HG03108 (cell line): Measurements from ENCODE around the gene RAD52.
"Not testable (repeated sequence)": the region's sequence is repeated elsewhere in the genome, so short reads cannot be mapped to it uniquely, and the experiment has no call there.

Experiments used
- ATAC-seq: cut with Tn5 transposase; IDR thresholded peaks from one replicate; pipeline ENCODE4 v1.9.1; 2021; ENCODE audit warnings: moderate library complexity; ENCODE audit not compliant: unreplicated experiment

Gene RAD52

DNA sequence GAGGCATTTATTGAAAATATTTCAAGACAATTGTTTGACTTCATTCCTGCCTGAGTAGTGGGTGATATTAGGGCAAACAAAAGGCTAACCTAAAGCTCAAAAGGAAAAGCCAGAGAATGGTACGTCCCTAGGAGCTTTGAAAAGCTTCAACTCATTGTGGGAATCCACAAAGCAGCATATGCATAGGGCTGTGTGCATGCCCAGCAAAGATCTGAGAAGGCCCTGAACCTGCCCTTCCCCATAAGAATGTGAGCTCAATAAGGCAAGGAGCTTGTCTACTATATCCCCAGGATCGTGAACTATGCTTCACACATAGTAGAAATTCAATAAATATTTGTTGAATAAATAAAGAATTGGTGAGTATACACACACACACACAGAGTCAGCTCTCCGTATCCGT is 19.1 kb upstream of the RAD52 start:
- no peak for ATAC-seq

DNA sequence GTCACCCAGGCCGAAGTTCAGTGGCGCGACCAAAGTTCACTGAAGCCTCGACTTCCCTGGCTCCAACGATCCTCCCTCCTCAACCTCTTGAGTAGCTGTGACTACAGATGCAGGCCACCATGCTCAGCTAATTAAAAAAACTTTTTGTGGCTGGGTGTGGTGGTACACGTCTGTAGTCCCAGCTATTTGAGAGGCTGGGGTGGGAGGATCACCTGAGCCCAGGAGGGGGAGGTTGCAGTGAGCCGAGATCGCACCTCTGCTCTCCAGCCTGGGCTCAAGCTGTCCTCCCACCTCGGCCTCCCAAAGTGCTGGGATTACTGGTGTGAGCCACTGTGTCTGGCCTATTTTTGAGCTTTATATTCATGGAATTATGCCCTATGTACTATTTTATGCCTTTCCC is 18.1 kb upstream of the RAD52 start:
- ATAC-seq = no peak

DNA sequence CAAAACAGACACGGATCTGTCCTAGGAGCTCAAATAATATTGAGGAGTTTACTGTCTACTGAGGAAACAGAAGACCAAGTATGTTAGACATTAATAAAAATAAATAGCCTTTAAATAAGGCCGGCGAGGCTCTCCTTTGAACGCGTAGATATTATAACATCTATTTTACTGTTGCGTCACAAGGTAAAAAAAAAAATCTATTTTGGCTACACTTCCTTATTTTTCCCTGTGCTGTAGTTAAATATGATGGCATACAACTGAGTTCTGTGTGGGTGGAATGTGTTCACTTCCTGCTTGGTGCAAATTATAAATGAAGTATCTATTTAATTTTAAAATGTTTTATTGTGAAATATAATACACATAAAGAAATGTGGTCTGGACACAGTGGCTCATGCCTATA is 17.2 kb upstream of the RAD52 start:
- no peak for ATAC-seq

DNA sequence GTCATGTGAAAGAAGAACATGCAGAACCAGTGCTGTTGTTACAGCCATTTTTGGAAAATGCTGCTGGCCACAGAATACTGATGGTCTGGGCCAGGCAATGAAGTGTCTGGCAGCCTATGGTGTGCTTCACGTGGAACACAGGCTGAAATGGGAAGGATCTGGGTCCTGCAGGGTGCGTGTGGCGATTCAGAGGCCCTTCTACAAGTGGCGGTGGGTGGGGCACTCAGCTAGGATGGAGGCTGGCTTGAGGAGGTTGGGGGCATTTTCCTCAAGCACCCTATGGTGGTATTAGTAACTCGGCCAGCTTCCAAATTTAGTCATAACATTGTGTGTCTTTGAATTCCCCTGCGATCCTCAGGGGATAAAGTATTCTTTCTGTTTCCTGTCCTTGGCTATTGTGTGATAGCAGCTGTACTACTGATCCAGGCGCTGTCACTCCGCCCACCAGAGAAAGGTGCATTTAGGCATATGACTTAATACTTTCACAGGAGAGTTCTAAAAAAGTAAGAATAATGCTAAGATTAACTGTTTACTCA is 9.2 kb upstream of the RAD52 start:
- peak; percentile 74 for ATAC-seq

DNA sequence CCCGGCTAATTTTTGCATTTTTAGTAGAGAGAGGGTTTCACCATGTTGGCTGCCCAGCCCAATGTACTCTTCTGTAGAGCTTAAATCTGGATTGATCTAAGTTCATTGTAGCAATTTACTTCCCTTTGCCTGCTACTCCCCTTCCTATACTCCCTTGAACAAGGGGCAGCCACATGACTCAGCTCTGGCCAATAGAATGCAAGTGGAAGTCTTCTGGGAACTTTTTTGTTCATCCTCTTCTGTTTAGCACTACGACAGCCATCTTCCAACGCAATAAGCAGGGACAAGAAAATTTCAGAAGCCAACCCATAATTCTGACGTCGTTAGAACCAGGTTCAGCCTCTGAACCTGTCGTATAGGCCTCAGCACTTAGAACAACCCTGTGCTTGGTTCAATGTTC is 6.4 kb upstream of the RAD52 start:
- ATAC-seq = no peak

DNA sequence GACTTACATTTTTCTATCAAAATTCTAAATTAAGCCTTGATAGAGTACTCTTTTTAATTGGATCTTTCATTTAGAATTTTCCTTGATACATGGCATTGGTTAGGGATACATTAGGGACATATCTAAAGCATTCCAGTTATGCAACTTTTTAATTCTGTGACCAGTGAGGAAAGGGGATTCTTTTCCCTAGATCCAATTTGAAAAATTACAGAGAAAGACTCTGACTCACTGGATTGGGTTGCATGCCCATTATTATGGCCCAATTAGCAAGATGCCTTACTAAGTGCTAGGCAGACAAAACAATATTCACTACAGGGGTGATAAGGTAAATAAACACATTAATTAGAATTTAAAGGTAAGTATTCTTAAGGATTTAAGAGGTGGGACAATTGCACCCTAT is 5.2 kb upstream of the RAD52 start:
- no peak for ATAC-seq

DNA sequence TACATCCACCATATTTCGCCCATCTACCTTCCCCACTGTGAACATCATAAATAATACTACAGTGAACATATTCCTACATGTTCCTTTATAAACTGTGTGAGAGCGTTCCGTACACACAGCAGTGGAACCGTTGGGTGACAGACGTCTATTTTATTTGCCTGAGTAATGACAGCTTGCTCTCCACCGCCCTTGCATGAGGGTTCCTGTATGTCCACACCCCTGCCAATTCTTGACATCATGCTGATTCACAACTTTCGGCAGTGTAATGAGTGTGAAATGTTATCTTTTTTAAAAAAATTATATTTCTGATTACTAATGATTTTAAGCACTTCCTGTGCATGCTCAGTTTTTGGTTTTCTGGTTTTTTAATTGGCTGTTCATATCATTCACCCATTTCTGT is 4.3 kb upstream of the RAD52 start:
- no peak for ATAC-seq

DNA sequence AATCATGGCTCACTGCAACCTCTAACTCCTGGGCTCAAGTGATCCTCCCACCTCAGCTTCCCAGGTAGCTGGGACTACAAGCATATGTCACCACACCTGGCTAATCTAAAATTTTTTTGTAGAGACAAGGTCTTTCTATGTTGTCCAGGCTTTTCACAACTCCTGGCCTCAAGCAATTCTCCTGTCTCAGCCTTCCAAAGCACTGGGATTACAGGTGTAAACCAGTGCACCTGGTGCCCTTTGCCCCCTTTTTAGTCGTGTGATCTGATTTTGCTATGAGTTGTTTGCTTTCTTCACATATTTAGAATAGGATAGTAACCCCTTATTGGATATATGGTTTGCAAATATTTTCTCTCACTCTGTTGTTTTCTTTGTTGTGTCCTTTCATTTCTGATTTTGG is 1.7 kb upstream of the RAD52 start:
- no peak for ATAC-seq

DNA sequence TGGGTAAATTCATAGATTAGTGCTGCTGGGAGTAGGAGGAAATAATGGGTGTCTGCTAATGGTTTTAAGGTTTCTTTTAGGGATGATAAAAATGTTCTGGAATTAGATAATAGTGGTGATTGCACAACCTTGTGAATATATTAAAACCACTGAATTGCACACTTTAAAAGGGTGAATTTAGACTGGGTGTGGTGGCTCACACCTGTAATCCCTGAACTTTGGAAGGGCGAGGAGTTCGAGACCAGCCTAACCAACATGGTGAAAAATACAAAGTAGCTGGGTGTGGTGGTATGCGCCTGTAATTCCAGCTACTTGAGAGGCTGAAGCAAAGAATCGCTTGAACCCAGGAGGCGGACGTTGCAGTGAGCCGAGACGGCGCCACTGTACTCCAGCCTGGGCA is 1.3 kb downstream of the RAD52 start:
- ATAC-seq = no peak

DNA sequence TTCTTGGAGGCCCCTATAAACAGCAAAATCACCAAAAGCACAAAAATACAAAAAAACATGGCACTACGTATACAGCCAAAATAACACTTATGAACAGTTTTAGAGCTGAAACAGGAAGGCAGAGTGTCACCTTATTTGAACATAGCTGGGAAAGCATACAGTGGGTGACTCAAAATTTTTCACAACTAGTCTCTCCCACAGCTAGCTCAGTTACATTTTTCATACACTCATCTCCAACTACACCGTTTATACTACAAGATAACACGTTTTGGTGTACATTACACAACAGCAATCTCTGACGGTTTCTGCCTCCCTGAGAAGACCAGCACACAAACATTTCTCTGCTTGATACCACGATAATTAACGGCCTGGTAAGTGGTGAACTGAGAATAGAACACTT is 2.9 kb downstream of the RAD52 start:
- no peak for ATAC-seq

DNA sequence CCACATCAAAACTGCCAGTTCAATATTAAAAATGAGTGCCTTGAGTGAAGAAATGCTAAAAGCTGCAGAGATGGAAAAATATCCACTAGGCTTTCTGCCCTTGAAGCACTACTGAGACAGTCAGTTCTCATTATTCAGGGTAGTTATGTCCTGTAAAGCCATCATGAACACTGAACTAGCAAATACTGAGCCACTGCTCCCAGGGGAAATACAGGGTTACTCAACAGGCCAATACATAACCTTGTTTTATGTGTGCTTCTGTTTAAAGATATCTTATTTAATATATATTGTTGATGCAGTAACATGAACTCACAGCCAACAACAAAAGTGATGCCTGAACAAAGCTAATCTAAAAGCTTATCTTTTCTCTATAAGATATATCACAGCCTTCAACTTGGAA is 3.3 kb downstream of the RAD52 start:
- ATAC-seq = no peak

DNA sequence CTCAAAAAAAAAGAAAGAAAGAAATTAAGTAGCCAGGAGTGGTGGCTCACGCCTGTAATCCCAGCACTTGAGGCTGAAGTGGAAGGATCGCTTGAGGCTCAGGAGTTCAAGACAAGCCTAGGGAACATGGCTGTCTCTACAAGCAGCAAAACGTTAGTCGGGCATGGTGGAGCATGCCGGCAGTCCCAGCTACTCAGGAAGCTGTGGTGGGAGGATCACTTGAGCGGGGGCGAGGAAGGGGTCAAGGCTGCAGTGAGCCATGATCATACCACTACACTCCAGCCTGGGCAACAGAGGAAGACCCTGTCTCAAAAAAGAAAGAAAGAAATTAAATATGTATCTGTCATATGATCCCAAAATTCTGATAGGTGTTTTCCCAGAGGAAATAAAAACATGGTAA is 5.3 kb downstream of the RAD52 start:
- no peak for ATAC-seq

DNA sequence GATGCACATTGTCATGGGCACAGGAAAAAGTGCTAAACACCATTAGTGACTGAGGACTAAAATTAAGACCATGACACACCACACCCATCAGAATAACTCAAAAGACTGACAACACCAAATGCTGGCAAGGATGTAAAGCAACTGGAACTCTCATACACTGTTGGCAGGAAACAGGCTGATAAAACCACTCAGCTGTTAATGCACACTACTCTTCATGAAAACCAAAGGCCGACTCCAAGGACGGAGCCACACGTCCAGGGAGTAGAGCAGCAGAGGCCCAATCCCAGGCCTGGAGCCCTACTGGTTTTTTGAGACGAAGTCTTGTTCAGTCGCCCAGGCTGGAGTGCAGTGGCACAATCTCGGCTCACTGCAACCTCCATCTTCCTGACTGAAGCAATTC is 6.4 kb downstream of the RAD52 start:
- no peak for ATAC-seq

DNA sequence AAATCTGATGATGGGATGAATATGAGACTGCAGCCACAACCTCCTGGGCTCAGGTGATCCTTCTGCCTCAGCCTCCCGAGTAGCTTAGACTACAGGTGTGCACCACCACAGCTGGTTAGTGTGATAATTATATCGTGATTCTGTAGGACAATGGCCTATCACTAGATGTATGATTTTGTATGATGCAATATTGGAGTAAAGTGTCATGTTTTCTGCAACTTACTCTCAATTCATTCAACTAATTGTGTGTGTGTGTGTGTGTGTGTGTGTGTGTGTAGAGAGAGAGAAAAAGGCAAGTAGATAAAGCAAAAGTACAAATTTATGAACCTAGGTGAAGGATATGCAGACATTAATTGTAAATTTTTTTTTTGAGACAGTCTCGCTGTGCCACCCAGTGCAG is 10.7 kb downstream of the RAD52 start:
- no peak for ATAC-seq

DNA sequence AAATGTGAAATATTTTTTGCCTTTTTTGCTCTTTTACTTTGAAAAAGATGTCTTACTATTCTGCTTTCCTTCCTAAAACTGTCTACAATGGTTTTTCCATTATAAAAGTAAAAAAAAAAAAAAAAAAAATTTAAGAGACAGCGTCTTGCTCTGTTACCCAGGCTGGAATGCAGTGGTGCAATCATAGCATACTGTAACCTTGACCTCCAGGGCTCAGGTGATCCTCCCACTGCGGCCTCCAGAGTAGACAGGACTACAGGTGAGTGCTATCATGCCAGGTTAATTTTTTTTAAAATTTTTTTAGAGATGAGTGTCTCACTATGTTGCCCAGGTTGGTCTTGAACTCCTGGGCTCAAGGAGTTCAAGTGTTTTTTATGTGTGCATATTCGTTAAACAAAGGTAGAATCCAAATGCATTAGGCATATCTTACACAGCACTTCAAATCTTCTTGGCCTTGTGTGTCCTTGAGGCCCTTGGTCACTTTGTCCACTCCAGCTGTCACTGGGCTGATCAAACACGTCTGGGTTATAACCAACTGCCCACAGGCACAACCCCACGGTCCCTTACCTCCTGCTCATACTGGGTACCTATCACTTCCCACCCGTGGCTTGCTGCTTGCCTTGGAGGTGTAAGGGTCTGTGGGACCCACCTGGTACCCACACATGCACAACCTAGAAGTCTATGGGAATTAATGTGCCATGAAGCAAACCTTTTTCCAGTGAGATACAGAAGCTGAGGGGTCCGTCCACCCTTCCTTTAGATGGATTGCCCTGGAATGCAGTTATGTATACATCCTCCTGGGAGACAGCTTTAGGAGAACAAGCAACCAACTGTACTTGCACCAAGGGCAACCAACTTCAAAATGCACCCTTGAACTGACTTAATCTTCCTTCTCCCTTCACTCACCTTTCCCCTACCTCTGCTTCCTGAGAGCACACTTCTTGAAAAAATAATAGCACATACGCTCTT is 12.8 kb downstream of the RAD52 start:
- no peak for ATAC-seq

DNA sequence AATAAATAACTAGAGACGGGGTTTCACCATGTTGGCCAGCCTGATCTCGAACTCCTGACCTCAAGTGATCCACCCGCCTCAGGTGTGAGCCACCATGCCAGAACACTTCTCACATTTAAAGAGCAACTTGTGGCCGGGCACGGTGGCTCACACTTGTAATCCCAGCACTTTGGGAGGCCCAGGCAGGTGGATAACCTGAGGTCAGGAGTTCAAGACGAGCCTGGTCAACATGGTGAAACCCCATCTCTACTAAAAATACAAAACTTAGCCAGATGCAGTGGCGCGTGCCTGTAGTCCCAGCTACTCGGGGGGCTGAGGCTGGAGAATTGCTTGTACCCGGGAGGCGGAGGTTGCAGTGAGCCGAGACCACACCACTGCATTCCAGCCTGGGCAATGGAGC is 13.6 kb downstream of the RAD52 start:
- not testable (repeated sequence) for ATAC-seq

DNA sequence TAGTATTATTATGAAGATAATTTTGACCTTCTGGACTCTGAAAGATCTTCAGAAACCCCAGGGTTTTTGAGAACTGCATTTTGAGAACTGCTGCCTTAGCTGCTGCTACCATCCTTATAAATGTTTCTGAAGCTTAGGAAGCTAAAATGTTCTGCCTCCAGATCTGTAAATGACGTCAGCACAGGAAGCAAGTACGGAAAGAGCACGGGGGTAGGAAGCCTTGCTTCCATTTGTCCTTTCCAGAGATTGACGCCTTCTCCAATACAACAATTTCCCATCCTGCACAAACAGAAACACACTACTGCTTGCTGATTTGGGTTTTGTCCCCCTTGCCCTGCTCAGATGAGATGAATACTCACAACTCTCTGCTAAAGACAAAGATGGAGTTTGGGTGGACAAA is 17.9 kb downstream of the RAD52 start:
- no peak for ATAC-seq

DNA sequence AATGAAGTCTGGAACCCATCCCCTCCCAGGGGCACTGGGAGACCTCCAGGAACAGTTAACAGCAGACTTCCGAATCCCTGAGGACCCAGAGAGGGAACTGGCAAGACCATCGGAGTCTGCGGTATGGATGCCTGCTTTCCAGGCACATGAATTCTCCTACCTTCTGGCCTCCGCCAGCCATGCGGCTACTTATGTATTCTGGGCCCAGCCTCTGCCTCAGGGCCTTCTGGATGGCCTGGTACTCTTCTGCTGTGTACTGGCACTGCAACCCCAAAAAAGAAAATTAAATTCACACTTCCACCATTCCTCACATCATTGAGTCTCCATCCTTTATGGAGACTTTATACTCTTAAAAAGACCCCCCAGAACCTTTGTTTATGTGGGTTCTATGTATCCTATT is 18.4 kb downstream of the RAD52 start:
- no peak for ATAC-seq

DNA sequence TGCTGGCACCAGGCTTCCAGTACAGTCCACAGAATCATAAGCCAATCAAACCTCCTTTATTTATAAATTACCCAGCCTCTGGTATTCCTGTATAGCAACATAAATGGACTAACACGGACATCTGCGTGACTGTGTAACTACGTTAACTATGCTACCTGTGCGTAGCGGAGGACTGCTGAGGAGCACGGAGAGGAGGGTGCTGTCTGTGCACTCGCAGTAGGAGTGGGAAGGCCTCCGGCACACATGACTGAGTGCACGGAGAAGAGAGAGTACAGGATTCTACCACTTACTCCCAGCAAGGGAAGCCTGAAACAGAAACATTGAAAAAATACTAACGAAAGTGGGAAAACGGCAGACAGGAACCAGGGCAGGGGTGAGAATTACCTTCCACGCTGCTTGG is 22.9 kb downstream of the RAD52 start:
- no peak for ATAC-seq

DNA sequence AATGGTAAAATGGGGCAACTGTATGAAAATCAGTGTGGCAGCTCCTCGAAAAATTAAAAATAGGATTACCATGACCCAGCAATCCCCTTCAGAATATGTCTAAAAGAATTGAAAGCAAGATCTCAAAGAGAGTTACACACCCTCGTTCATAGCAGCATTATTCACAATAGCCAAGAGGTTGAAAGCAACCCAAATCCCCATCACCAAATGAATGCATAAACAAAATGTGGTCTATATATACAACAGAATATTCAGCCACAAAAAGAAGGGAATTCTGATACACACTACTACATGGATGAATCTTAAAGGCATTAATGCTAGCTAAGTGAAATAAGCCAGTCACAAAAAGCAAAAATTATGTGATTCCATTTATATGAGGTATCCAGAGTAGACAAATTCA is 27.2 kb downstream of the RAD52 start:
- no peak for ATAC-seq

DNA sequence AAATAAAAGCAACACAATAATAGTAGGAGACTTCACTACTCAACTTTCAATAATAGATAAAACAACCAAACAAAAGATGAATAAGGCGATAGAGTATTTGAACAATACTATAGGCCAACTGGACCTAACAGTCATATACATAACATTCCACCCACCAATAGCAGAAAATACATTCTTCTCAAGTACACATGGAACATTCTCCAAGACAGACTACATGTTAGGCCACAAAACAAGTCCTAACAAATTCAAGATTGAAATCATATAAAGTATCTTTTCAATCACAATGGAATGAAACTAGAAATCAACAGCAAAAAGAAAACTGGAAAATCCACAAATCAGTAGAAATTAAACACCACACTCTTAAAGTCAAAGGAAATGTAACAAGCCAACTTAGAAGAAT is 28.8 kb downstream of the RAD52 start:
- ATAC-seq = no peak

DNA sequence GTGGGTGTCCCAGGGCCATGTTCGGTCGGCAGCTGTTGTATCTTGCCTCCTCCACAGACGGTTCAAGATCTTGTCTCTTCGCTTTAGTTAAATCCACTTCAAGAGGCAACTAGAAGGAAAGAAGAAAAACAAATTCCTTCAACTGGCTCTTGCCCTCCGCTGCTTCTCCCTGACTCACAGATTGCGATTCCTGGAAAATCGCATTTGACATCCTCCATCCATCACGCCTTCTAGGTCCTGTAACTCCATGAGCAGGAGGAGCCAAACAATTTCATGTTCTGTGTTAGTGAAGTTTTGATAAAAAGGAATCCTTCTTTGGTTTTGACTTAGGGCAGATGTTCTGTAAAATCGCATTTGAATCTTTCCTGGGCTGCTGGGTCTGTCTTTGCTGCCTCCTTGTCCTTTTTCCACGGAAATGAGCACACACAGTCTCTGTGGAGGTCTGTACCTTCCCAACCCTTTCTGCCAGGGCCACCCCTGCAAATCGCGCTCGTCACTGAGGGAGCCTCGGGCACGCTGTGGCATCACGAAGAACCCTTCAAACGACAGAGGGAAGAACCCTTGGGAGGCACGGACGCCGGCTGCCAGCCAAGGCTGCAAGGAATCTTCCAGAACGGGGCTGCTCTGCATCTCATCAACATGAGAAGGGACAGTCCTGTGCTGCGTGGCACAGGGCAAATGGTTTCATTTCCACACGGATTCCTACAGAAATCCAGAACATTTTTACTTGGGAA is 32.6 kb downstream of the RAD52 start:
- no peak for ATAC-seq
